OCI-LY1 (cell line): ENCODE measurements around the gene CNOT2.

Experiments used
- CTCF ChIP-seq: fragments of 200-600 bp; sonication (generic), shearing (Covaris generic); IDR thresholded peaks from 2 replicates; pipeline ENCODE4 v1.5.1; 2017; ENCODE audit warnings: mild to moderate bottlenecking, antibody characterized with exemption, low read length, moderate library complexity, mixed read lengths
- EZH2 ChIP-seq: fragments of 200-600 bp; sonication (generic), shearing (Covaris generic); IDR thresholded peaks from 2 replicates; pipeline ENCODE4 v1.8.0; 2017; ENCODE audit warnings: borderline replicate concordance, mixed run types, mild to moderate bottlenecking, antibody characterized with exemption, low read length, moderate library complexity, mixed read lengths

GRCh38 chr12:70399311-70399710 lies 156.1 kb downstream of the CNOT2 start:
- TF ChIP-seq CTCF (no peak), EZH2 (no peak)
